SK-N-SH (cell line): Measurements from ENCODE around the gene NME2. TPM values are rescaled to one million over a fixed set of nuclear protein-coding genes. Genes with fewer than 3 reads are reported as not detected.
A peak's percentile ranks its signal among the peaks of the same experiment; 100 is the strongest.

ENCODE experiments used
- CTCF ChIA-PET: fragments of 300-600, 350-600 bp; formaldehyde crosslinking; extraction: SDS; loops from one replicate; lab custom pipeline; 2021; lab: Yijun Ruan, JAX
- POLR2A ChIA-PET: fragments of 350-600 bp; sonication (Branson Sonifier 250); formaldehyde crosslinking; extraction: SDS; loops from one replicate; lab custom pipeline; 2020; ENCODE audit warnings: antibody characterized with exemption, inconsistent platforms; lab: Yijun Ruan, JAX
- DNase-seq: peaks from one replicate; pipeline ENCODE4 v3.0.0; 2012
- H2AFZ ChIP-seq: fragments of 200-600 bp; sonication (generic); 2 replicates; pipeline ENCODE4 v1.8.1; 2016; ENCODE audit warnings: antibody characterized with exemption, mild to moderate bottlenecking, low read depth
- H3F3A ChIP-seq: fragments of 200-600 bp; sonication (generic); replicated peaks from 2 replicates; pipeline ENCODE3; 2016; ENCODE audit warnings: antibody characterized with exemption, mild to moderate bottlenecking; ENCODE audit not compliant: insufficient read depth
- H3K27ac ChIP-seq, 2 experiments: fragments of 200-500 bp in 1 of 2; fragments of 200-600 bp in 1 of 2; sonication (Bioruptor generic) in 1 of 2; sonication (generic), shearing (Covaris generic) in 1 of 2; 2 replicates each; pipeline versions ENCODE4 v1.5.1 to v1.6.1; 2014 to 2016; ENCODE audit warnings: low read depth in 2 of 2, inconsistent platforms in 1 of 2, low read length in 1 of 2, mild to moderate bottlenecking in 1 of 2, mixed read lengths in 1 of 2
- H3K27me3 ChIP-seq: fragments of 200-600 bp; sonication (generic), shearing (Covaris generic); 2 replicates; pipeline ENCODE4 v1.6.1; 2016; ENCODE audit warnings: mixed run types; ENCODE audit not compliant: insufficient read depth
- H3K36me3 ChIP-seq, 2 experiments: fragments of 200-500 bp in 1 of 2; fragments of 200-600 bp in 1 of 2; sonication (Bioruptor generic) in 1 of 2; sonication (generic) in 1 of 2; replicated peaks in 1 of 2; 2 replicates each; pipeline versions ENCODE3 to v1.5.1; 2014 to 2016; ENCODE audit warnings: low read length in 1 of 2, mild to moderate bottlenecking in 1 of 2; ENCODE audit not compliant: insufficient read depth in 2 of 2, control insufficient read depth in 1 of 2
- H3K4me1 ChIP-seq, 2 experiments: fragments of 200-500 bp in 1 of 2; fragments of 200-600 bp in 1 of 2; sonication (Bioruptor generic) in 1 of 2; sonication (generic), shearing (Covaris generic) in 1 of 2; 2 replicates each; pipeline versions ENCODE4 v1.5.1 to v1.6.1; 2014 to 2016; ENCODE audit warnings: low read depth in 1 of 2, low read length in 1 of 2, mixed run types in 1 of 2; ENCODE audit not compliant: insufficient read depth in 2 of 2, control insufficient read depth in 1 of 2
- H3K4me2 ChIP-seq: fragments of 200-600 bp; sonication (generic), shearing (Covaris generic); 2 replicates; pipeline ENCODE4 v1.6.1; 2017; ENCODE audit warnings: mixed run types
- H3K4me3 ChIP-seq, 2 experiments: fragments of 200-500 bp in 1 of 2; fragments of 200-600 bp in 1 of 2; sonication (Bioruptor generic) in 1 of 2; sonication (generic), shearing (Covaris generic) in 1 of 2; 2 replicates each; pipeline versions ENCODE4 v1.5.1 to v1.8.1; 2014 to 2016; ENCODE audit warnings: low read depth in 2 of 2, inconsistent platforms in 1 of 2, low read length in 1 of 2, mild to moderate bottlenecking in 1 of 2, mixed read lengths in 1 of 2, moderate library complexity in 1 of 2
- H3K79me2 ChIP-seq: fragments of 200-600 bp; sonication (generic); 2 replicates; pipeline ENCODE4 v1.8.1; 2017; ENCODE audit warnings: mild to moderate bottlenecking; ENCODE audit not compliant: insufficient read depth
- H3K9ac ChIP-seq: fragments of 200-600 bp; sonication (generic); 2 replicates; pipeline ENCODE4 v1.6.1; 2017; ENCODE audit warnings: mixed run types
- H3K9me2 ChIP-seq: fragments of 200-600 bp; sonication (generic); 2 replicates; pipeline ENCODE4 v1.6.1; 2017; ENCODE audit warnings: mixed run types
- H3K9me3 ChIP-seq: fragments of 200-600 bp; sonication (generic); 2 replicates; pipeline ENCODE4 v1.6.1; 2017; ENCODE audit warnings: mixed run types, mild to moderate bottlenecking, moderate library complexity
- H4K20me1 ChIP-seq: fragments of 200-600 bp; sonication (generic); 2 replicates; pipeline ENCODE4 v1.6.1; 2017; ENCODE audit warnings: mild to moderate bottlenecking, mixed run types; ENCODE audit not compliant: insufficient read depth
- CHD2 ChIP-seq: fragments of 150-350 bp; IDR thresholded peaks from 2 replicates; pipeline ENCODE4 v1.6.1; 2018; ENCODE audit warnings: low read length; ENCODE audit not compliant: partially characterized antibody
- ELF1 ChIP-seq: IDR thresholded peaks from 2 replicates; pipeline ENCODE4 v1.4.0; 2012
- EZH2phosphoT487 ChIP-seq: fragments of 200-600 bp; sonication (generic); IDR thresholded peaks from 2 replicates; pipeline ENCODE4 v1.6.1; 2017; ENCODE audit warnings: low read depth, mixed run types, mild to moderate bottlenecking, antibody characterized with exemption, moderate library complexity, borderline replicate concordance
- FOSL2 ChIP-seq: IDR thresholded peaks from 2 replicates; pipeline ENCODE4 v1.4.0; 2012; ENCODE audit warnings: low read depth, mild to moderate bottlenecking, moderate library complexity, borderline replicate concordance
- FOXJ3 ChIP-seq: sonication (generic); formaldehyde crosslinking; IDR thresholded peaks from 2 replicates; pipeline ENCODE4 v1.5.1; 2020; ENCODE audit warnings: mild to moderate bottlenecking, missing genetic modification reagents
- MXI1 ChIP-seq: IDR thresholded peaks from 2 replicates; pipeline ENCODE4 v1.6.1; 2012; ENCODE audit warnings: mild to moderate bottlenecking, low read depth, low read length, improper control_type of control experiment
- NRF1 ChIP-seq: IDR thresholded peaks from 2 replicates; pipeline ENCODE4 v1.6.1; 2012; ENCODE audit warnings: low read depth, mild to moderate bottlenecking, low read length
- POLR2AphosphoS5 ChIP-seq: IDR thresholded peaks from 2 replicates; pipeline ENCODE4 v1.6.1; 2012; ENCODE audit warnings: low read depth, low read length
- RAD21 ChIP-seq: IDR thresholded peaks from 2 replicates; pipeline ENCODE4 v1.6.1; 2012; ENCODE audit warnings: mild to moderate bottlenecking, low read length
- RCOR1 ChIP-seq: fragments of 150-350 bp; IDR thresholded peaks from 2 replicates; pipeline ENCODE4 v1.6.1; 2017; ENCODE audit warnings: antibody characterized with exemption, low read length
- RFX5 ChIP-seq: IDR thresholded peaks from 2 replicates; pipeline ENCODE4 v1.6.1; 2012; ENCODE audit warnings: mild to moderate bottlenecking, improper control_type of control experiment, low read length
- RXRA ChIP-seq: IDR thresholded peaks from 2 replicates; pipeline ENCODE4 v1.4.0; 2012; ENCODE audit warnings: low read depth, mild to moderate bottlenecking, borderline replicate concordance
- SMC3 ChIP-seq: IDR thresholded peaks from 2 replicates; pipeline ENCODE4 v1.6.1; 2012; ENCODE audit warnings: low read depth, low read length, improper control_type of control experiment
- TAF1 ChIP-seq: IDR thresholded peaks from 2 replicates; pipeline ENCODE4 v1.6.1; 2012; ENCODE audit warnings: low read depth, mild to moderate bottlenecking, low read length, moderate library complexity, borderline replicate concordance
- WGBS: methylation state at CpG from one replicate; pipeline ENCODE4 v1.1.6; 2017; ENCODE audit warnings: low lambda C conversion rate; 5-methylcytosine and 5-hydroxymethylcytosine counted together
- polyA plus RNA-seq, 3 experiments: library from polyadenylated mRNA; depleted of rRNA; stranded (reverse); fragments of >200 nt; gene quantifications; 2 replicates each; pipeline ENCODE4 v1.2.3, GENCODE V29; 2012
- TF ChIP-seq, protein P1 (sequence below): fragments of 200-600 bp; sonication (generic); IDR thresholded peaks from 2 replicates; pipeline ENCODE4 v1.6.1; 2017; ENCODE audit warnings: antibody characterized with exemption, mild to moderate bottlenecking, moderate library complexity
- TF ChIP-seq, protein P2 (sequence below): IDR thresholded peaks from 2 replicates; pipeline ENCODE4; 2012
- TF ChIP-seq, protein P3 (sequence below): IDR thresholded peaks from 2 replicates; pipeline ENCODE4 v1.6.1; 2012; ENCODE audit warnings: mild to moderate bottlenecking, low read depth, low read length, moderate library complexity

The NME2 gene
- polyA plus RNA-seq, 1 of the 3 experiments (the other 2 are of a cell fraction) = 1,446 TPM

DNA sequence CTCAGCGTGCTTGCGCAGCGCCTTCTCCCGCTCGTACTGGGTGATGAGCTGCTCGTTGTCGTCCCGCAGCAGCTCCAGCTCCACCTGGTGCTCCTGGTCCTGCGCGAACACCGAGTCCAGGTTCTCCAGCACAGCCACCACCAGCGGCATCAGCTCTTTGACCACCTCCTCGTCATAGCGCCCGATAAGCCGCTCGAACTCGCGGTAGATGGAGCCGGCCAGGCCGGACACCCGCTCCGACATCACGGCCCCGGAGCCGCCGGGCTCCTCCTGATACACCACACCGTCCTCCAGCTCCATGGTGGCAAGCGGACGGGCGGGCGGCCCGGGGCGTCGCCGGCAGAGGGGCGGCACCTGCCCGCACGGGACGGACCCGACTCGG is 45.9 kb upstream of the NME2 start:
- ChIA-PET CTCF (interaction anchor here (0.7 to 3.9 kb wide), 12 partner anchors 9 to 257 kb away, joined by 3 to 25 read pairs (median 3); partner anchors contain the start of genes NME1 and NME2), POLR2A (interaction anchor here (0.5 to 2.2 kb wide), 6 partner anchors 28 to 455 kb away, joined by 3 to 12 read pairs (median 6); partner anchors contain the start of genes NME1 and TOB1)
- Histone ChIP-seq H2AFZ (peak overlapping the region; percentile 76; the same call in 1 of the 2 replicates), H3K36me3 (peaks cover 0 to 10% of the 10 kb centered on the region in 2 experiments), H3K9me2 (no peaks in the 10 kb centered on the region), H3K9me3 (no peaks in the 10 kb centered on the region)
- 1% methylated on average over 18 of the region's 42 CpGs for WGBS
- TF ChIP-seq FOSL2 (no peak), RAD21 (peak; percentile 13; the same call in 1 of the 2 replicates), NRF1 (0 out of 2 replicates have a peak, but pooled peaks have one; percentile 20)
- TF ChIP-seq, all 33 proteins: peak for 2
- H3K4me2 ChIP-seq = peak overlapping the region; percentile 87
- DNase-seq = peak; percentile 83
- peaks cover 52% of the 10 kb centered on the region for H3K79me2 ChIP-seq
- H3F3A ChIP-seq = peaks cover 10% of the 10 kb centered on the region
- peak overlapping the region; percentile 96 for H3K9ac ChIP-seq
- H3K4me1 ChIP-seq = peaks cover 9 to 12% of the 10 kb centered on the region in 2 experiments
- peak overlapping the region; percentile 66 to 89 for H3K27ac ChIP-seq
- peak overlapping the region; percentile 73 to 86 for H3K4me3 ChIP-seq
- no peaks in the 10 kb centered on the region for H3K27me3 ChIP-seq
- peaks cover 47% of the 10 kb centered on the region for H4K20me1 ChIP-seq

DNA sequence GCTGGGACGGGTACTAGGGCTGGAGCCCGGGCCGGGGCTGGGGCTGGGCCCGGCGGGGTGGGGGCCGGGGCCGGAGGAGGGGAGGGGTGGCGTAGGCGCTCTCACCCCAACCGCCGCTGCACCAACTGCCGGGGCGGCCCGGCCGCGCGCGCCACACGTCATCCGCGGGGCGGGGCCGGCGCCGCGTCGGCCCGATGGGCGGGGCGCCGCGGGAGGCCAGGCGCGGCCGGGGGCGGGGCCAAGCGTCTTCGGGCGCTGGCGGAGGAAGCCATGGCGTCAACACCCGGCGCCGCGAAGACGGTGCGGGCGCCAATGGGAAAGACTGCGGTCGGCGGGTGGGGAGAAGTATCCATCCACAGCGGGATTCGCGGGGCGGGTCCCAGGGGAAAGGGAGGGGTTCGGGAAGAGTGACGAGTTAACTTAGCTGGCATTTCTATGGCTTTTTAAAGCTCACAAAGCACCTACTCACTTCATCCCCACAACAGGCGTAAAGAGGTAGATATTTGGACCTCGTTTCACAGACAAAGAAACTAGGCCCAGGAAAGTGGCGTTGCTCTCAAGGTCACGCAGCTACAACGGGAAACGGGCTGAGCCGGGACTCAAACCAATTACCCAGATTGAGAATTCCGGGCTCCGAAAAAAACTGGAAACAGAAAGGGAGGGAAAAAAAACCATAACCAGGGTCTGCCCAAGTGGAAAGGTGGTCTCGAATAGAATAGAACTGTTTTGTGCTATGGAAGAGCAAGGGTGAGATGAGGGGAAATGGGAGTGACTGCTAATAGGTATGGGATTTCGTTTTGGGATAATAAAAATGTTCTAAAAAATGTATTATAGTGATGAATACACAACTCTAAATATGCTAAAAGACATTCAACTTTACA is 45.2 kb upstream of the NME2 start, which contains the start of gene SPAG9:
Gene SPAG9 (minus strand): TSS at position 130 of the 881 bp plus-strand sequence. CDS start 212 bp downstream, outside the sequence.
- WGBS = under 1% methylated on average over 42 of the region's 68 CpGs
- peaks cover 10% of the 10 kb centered on the region for H3F3A ChIP-seq
- CTCF ChIA-PET = interaction anchor here (0.6 to 3.9 kb wide), 11 partner anchors 10 to 257 kb away, joined by 3 to 25 read pairs (median 3); partner anchors contain the start of genes NME1 and NME2
- TF ChIP-seq, protein P1, sequence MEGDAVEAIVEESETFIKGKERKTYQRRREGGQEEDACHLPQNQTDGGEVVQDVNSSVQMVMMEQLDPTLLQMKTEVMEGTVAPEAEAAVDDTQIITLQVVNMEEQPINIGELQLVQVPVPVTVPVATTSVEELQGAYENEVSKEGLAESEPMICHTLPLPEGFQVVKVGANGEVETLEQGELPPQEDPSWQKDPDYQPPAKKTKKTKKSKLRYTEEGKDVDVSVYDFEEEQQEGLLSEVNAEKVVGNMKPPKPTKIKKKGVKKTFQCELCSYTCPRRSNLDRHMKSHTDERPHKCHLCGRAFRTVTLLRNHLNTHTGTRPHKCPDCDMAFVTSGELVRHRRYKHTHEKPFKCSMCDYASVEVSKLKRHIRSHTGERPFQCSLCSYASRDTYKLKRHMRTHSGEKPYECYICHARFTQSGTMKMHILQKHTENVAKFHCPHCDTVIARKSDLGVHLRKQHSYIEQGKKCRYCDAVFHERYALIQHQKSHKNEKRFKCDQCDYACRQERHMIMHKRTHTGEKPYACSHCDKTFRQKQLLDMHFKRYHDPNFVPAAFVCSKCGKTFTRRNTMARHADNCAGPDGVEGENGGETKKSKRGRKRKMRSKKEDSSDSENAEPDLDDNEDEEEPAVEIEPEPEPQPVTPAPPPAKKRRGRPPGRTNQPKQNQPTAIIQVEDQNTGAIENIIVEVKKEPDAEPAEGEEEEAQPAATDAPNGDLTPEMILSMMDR = no peak
- no peak for TF ChIP-seq RXRA
- TF ChIP-seq FOXJ3 = no peak
- TF ChIP-seq FOSL2 = no peak
- no peak; the same call in none of the 2 replicates for TF ChIP-seq RFX5
- peak; percentile 38; the same call in 1 of the 2 replicates for TF ChIP-seq ELF1
- peak; percentile 95 for TF ChIP-seq CHD2
- no peak for TF ChIP-seq SMC3
- TF ChIP-seq, protein P2, sequence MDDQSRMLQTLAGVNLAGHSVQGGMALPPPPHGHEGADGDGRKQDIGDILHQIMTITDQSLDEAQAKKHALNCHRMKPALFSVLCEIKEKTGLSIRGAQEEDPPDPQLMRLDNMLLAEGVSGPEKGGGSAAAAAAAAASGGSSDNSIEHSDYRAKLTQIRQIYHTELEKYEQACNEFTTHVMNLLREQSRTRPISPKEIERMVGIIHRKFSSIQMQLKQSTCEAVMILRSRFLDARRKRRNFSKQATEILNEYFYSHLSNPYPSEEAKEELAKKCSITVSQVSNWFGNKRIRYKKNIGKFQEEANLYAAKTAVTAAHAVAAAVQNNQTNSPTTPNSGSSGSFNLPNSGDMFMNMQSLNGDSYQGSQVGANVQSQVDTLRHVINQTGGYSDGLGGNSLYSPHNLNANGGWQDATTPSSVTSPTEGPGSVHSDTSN = peak; percentile 37
- peak; percentile 69; the same call in 1 of the 2 replicates for TF ChIP-seq MXI1
- TF ChIP-seq, protein P3, sequence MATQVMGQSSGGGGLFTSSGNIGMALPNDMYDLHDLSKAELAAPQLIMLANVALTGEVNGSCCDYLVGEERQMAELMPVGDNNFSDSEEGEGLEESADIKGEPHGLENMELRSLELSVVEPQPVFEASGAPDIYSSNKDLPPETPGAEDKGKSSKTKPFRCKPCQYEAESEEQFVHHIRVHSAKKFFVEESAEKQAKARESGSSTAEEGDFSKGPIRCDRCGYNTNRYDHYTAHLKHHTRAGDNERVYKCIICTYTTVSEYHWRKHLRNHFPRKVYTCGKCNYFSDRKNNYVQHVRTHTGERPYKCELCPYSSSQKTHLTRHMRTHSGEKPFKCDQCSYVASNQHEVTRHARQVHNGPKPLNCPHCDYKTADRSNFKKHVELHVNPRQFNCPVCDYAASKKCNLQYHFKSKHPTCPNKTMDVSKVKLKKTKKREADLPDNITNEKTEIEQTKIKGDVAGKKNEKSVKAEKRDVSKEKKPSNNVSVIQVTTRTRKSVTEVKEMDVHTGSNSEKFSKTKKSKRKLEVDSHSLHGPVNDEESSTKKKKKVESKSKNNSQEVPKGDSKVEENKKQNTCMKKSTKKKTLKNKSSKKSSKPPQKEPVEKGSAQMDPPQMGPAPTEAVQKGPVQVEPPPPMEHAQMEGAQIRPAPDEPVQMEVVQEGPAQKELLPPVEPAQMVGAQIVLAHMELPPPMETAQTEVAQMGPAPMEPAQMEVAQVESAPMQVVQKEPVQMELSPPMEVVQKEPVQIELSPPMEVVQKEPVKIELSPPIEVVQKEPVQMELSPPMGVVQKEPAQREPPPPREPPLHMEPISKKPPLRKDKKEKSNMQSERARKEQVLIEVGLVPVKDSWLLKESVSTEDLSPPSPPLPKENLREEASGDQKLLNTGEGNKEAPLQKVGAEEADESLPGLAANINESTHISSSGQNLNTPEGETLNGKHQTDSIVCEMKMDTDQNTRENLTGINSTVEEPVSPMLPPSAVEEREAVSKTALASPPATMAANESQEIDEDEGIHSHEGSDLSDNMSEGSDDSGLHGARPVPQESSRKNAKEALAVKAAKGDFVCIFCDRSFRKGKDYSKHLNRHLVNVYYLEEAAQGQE = peak; percentile 53
- TF ChIP-seq EZH2phosphoT487 = no peak
- no peak for TF ChIP-seq RCOR1
- peak; percentile 82 for TF ChIP-seq TAF1
- peak; percentile 97 for TF ChIP-seq POLR2AphosphoS5
- peak; percentile 6; the same call in 1 of the 2 replicates for TF ChIP-seq NRF1

More for the DNA sequence above, 45.2 kb upstream of the NME2 start, which contains the start of gene SPAG9:
- DNase-seq = peak; percentile 100
- H2AFZ ChIP-seq = peak within 1 kb of the TSS; percentile 97
- H3K4me1 ChIP-seq = peaks cover 9 to 12% of the 10 kb centered on the region in 2 experiments
- peak within 1 kb of the TSS; percentile 98 for H3K9ac ChIP-seq
- peak within 1 kb of the TSS; percentile 73 to 86 for H3K4me3 ChIP-seq
- no peaks in the 10 kb centered on the region for H3K9me3 ChIP-seq
- POLR2A ChIA-PET = interaction anchor here (0.6 to 2.2 kb wide), 7 partner anchors 10 to 255 kb away, joined by 3 to 12 read pairs (median 5); partner anchors contain the start of genes NME1 and TOB1
- H3K4me2 ChIP-seq = peak within 1 kb of the TSS; percentile 89
- H3K27me3 ChIP-seq = no peaks in the 10 kb centered on the region
- peak within 1 kb of the TSS; percentile 92 to 98 for H3K27ac ChIP-seq
- peaks cover 46% of the 10 kb centered on the region for H3K79me2 ChIP-seq
- no peaks in the 10 kb centered on the region for H3K9me2 ChIP-seq
- peaks cover 0 to 10% of the 10 kb centered on the region in 2 experiments for H3K36me3 ChIP-seq
- peaks cover 41% of the 10 kb centered on the region for H4K20me1 ChIP-seq
